HG03108 (cell line): ENCODE measurements around the gene CDCA4.

Experiments
- ATAC-seq: cut with Tn5 transposase; IDR thresholded peaks from one replicate; pipeline ENCODE4 v1.9.1; 2021; ENCODE audit warnings: moderate library complexity; ENCODE audit not compliant: unreplicated experiment

CDCA4 gene

GRCh38 chr14:104977008-104977680 lies 43.7 kb downstream of the CDCA4 start:
- ATAC-seq, result no peak

GRCh38 chr14:104976198-104977007 lies 44.5 kb downstream of the CDCA4 start:
- ATAC-seq, result no peak

GRCh38 chr14:104975481-104976197 lies 45.2 kb downstream of the CDCA4 start:
- no peak for ATAC-seq

- no peak for ATAC-seq
These were observed 46.1 kb downstream of the CDCA4 start for GRCh38 chr14:104974665-104975390.

- no peak for ATAC-seq
These were observed 46.7 kb downstream of the CDCA4 start for GRCh38 chr14:104974146-104974541.

GRCh38 chr14:104973385-104974145 lies 47.3 kb downstream of the CDCA4 start:
- ATAC-seq, result no peak

GRCh38 chr14:104973135-104973384 lies 47.8 kb downstream of the CDCA4 start:
- ATAC-seq, result no peak

- no peak for ATAC-seq
These were observed 48.4 kb downstream of the CDCA4 start for GRCh38 chr14:104972301-104973134.

- ATAC-seq, result no peak
These were observed 49.2 kb downstream of the CDCA4 start for GRCh38 chr14:104971447-104972240.

- no peak for ATAC-seq
These were observed 50.4 kb downstream of the CDCA4 start for GRCh38 chr14:104970231-104971068.

GRCh38 chr14:104969741-104970230 lies 51.1 kb downstream of the CDCA4 start:
- ATAC-seq, result no peak

- no peak for ATAC-seq
These were observed 52.1 kb downstream of the CDCA4 start for GRCh38 chr14:104968541-104969401.

GRCh38 chr14:104968153-104968527 lies 52.7 kb downstream of the CDCA4 start:
- no peak for ATAC-seq

- no peak for ATAC-seq
These were observed 53.3 kb downstream of the CDCA4 start for GRCh38 chr14:104967386-104968152.

GRCh38 chr14:104966981-104967385 lies 53.9 kb downstream of the CDCA4 start:
- ATAC-seq, result no peak

GRCh38 chr14:104966261-104966865 lies 54.5 kb downstream of the CDCA4 start:
- no peak for ATAC-seq
